Endothelial cell (in vitro differentiated cells): ENCODE measurements around the gene ARRB2. TPM values are rescaled to one million over a fixed set of nuclear protein-coding genes. Genes with fewer than 3 reads are reported as not detected.

Experiments
- DNase-seq: peaks from one replicate; pipeline ENCODE4 v3.0.0; 2021; ENCODE audit warnings: low spot score
- H3K27ac Mint-ChIP-seq: one replicate; pipeline ENCODE4 v1.8.0; 2021; ENCODE audit warnings: mixed read lengths, inconsistent platforms; ENCODE audit not compliant: unreplicated experiment
- H3K27me3 Mint-ChIP-seq: one replicate; pipeline ENCODE4 v1.8.0; 2021; ENCODE audit warnings: mild to moderate bottlenecking, moderate library complexity, mixed read lengths, inconsistent platforms; ENCODE audit not compliant: unreplicated experiment
- H3K36me3 Mint-ChIP-seq: one replicate; pipeline ENCODE4 v1.8.0; 2021; ENCODE audit warnings: mild to moderate bottlenecking, low read depth, mixed read lengths, inconsistent platforms; ENCODE audit not compliant: unreplicated experiment
- H3K4me1 Mint-ChIP-seq: one replicate; pipeline ENCODE4 v1.8.0; 2021; ENCODE audit warnings: mild to moderate bottlenecking, mixed read lengths, inconsistent platforms; ENCODE audit not compliant: unreplicated experiment
- H3K4me3 Mint-ChIP-seq: one replicate; pipeline ENCODE4 v1.8.0; 2021; ENCODE audit warnings: mild to moderate bottlenecking, mixed read lengths, inconsistent platforms; ENCODE audit not compliant: unreplicated experiment
- H3K9me3 Mint-ChIP-seq: one replicate; pipeline ENCODE4 v1.8.0; 2021; ENCODE audit warnings: mixed read lengths, inconsistent platforms; ENCODE audit not compliant: unreplicated experiment
- CTCF ChIP-seq: fragments of 200-600 bp; sonication (generic); IDR thresholded peaks from one replicate; pipeline ENCODE4 v1.5.0; 2021; ENCODE audit warnings: antibody characterized with exemption; ENCODE audit not compliant: unreplicated experiment
- total RNA-seq: library from RNA; stranded (reverse); fragmentation: NEBNext Ultra II Directional; extraction: Animal tissue kit (Norgen Biotek cat#: 25700); gene quantifications from one replicate; pipeline ENCODE4 v1.2.1, GENCODE V29; 2021; ENCODE audit not compliant: unreplicated experiment

Gene ARRB2
- total RNA-seq, 1 donor from 2014 or later: 51.1 TPM

GRCh38 chr17:4667166-4667565 lies 43.3 kb upstream of the ARRB2 start:
- H3K27ac Mint-ChIP-seq: no peak overlapping the region
- H3K27me3 Mint-ChIP-seq: peaks cover 6% of the 10 kb centered on the region
- peaks cover 14% of the 10 kb centered on the region for H3K4me1 Mint-ChIP-seq
- no peak for TF ChIP-seq CTCF
- no peaks in the 10 kb centered on the region for H3K9me3 Mint-ChIP-seq
- no peak for DNase-seq
- peaks cover 16% of the 10 kb centered on the region for H3K36me3 Mint-ChIP-seq
- H3K4me3 Mint-ChIP-seq: no peak overlapping the region

GRCh38 chr17:4672055-4672630 lies 38.3 kb upstream of the ARRB2 start:
- no peaks in the 10 kb centered on the region for H3K9me3 Mint-ChIP-seq
- H3K4me3 Mint-ChIP-seq: peak overlapping the region; percentile 85
- peak overlapping the region; percentile 80 for H3K27ac Mint-ChIP-seq
- peaks cover 3% of the 10 kb centered on the region for H3K27me3 Mint-ChIP-seq
- TF ChIP-seq CTCF: no peak
- peaks cover 27% of the 10 kb centered on the region for H3K4me1 Mint-ChIP-seq
- no peak for DNase-seq
- H3K36me3 Mint-ChIP-seq: peaks cover 50% of the 10 kb centered on the region

GRCh38 chr17:4672751-4673150 lies 37.7 kb upstream of the ARRB2 start:
- no peaks in the 10 kb centered on the region for H3K9me3 Mint-ChIP-seq
- H3K27ac Mint-ChIP-seq: no peak overlapping the region
- TF ChIP-seq CTCF: no peak

GRCh38 chr17:4673169-4673568 lies 37.3 kb upstream of the ARRB2 start:
- Mint-ChIP-seq H3K27me3 (peaks cover 4% of the 10 kb centered on the region), H3K4me1 (peaks cover 25% of the 10 kb centered on the region), H3K9me3 (no peaks in the 10 kb centered on the region), H3K36me3 (peaks cover 57% of the 10 kb centered on the region), H3K27ac (no peak overlapping the region), H3K4me3 (no peak overlapping the region)
- no peak for TF ChIP-seq CTCF
- DNase-seq: no peak

More at GRCh38 chr17:4672751-4673150, 37.7 kb upstream of the ARRB2 start:
- Mint-ChIP-seq H3K36me3 (peaks cover 55% of the 10 kb centered on the region), H3K4me1 (peaks cover 25% of the 10 kb centered on the region), H3K4me3 (peak overlapping the region; percentile 74), H3K27me3 (peaks cover 4% of the 10 kb centered on the region)
- no peak for DNase-seq

- DNase-seq: no peak
- Mint-ChIP-seq H3K27ac (no peak overlapping the region), H3K4me3 (no peak overlapping the region), H3K36me3 (peaks cover 58% of the 10 kb centered on the region), H3K27me3 (peaks cover 4% of the 10 kb centered on the region), H3K9me3 (no peaks in the 10 kb centered on the region), H3K4me1 (peaks cover 25% of the 10 kb centered on the region)
- TF ChIP-seq CTCF: no peak
Measured at GRCh38 chr17:4673986-4674684, 36.3 kb upstream of the ARRB2 start.
